Upper lobe of right lung (tissue), 1 donor: Measurements from ENCODE around the gene TGM3. TPM values are rescaled to one million over a fixed set of nuclear protein-coding genes. Genes with fewer than 3 reads are reported as not detected.

Experiments used
- ATAC-seq: fragments of 200-7000 bp; cut with Tn5 transposase; one replicate; pipeline ENCODE4 v1.9.1; 2020; ENCODE audit warnings: mild to moderate bottlenecking, moderate library complexity
- DNase-seq: peaks from one replicate; pipeline ENCODE4 v3.0.0-alpha.2; 2020
- H3K27ac ChIP-seq: fragments of 200-600 bp; one replicate; pipeline ENCODE4 v1.8.0; 2022
- H3K27me3 ChIP-seq: fragments of 200-600 bp; one replicate; pipeline ENCODE4 v1.8.0; 2022; ENCODE audit warnings: mild to moderate bottlenecking
- H3K36me3 ChIP-seq: fragments of 200-600 bp; one replicate; pipeline ENCODE4 v1.8.0; 2022
- H3K4me1 ChIP-seq: fragments of 200-600 bp; one replicate; pipeline ENCODE4 v1.8.0; 2022
- H3K4me3 ChIP-seq: fragments of 200-600 bp; one replicate; pipeline ENCODE4 v1.8.0; 2022; ENCODE audit warnings: mild to moderate bottlenecking
- H3K9me3 ChIP-seq: fragments of 200-600 bp; one replicate; pipeline ENCODE4 v1.8.0; 2022
- CTCF ChIP-seq: fragments of 200-600 bp; IDR thresholded peaks from one replicate; pipeline ENCODE4 v1.8.0; 2022; ENCODE audit warnings: antibody characterized with exemption
- intact Hi-C: fragments of 100-400 bp; cut with DNase I; formaldehyde crosslinking; loops from one replicate; pipeline ENCODE4 v1.11.0; 2022
- total RNA-seq: library from RNA; stranded (reverse); fragmentation: NEBNext Ultra II Directional; extraction: Animal tissue kit (Norgen Biotek cat#: 25700); gene quantifications from one replicate; pipeline ENCODE4 v1.2.1, GENCODE V29; 2021
- donor health status: DM: no; HTN: yes; CAD: no; lungs with severe emphysema.

The TGM3 gene
- total RNA-seq, 1 donor from 2014 or later: not detected

GRCh38 chr20:2253256-2253655 is 42.5 kb upstream of the TGM3 start:
- DNase-seq: no peak
- ATAC-seq: no peak
- no peak overlapping the region for H3K4me3 ChIP-seq
- no peaks in the 10 kb centered on the region for H3K4me1 ChIP-seq
- no peak overlapping the region for H3K27ac ChIP-seq
- intact Hi-C loops: no loop called here
- H3K9me3 ChIP-seq: no peaks in the 10 kb centered on the region
- H3K27me3 ChIP-seq: no peaks in the 10 kb centered on the region
- H3K36me3 ChIP-seq: no peaks in the 10 kb centered on the region
- TF ChIP-seq CTCF: no peak

- no peak for ATAC-seq
- no peaks in the 10 kb centered on the region for H3K27me3 ChIP-seq
- no peak for DNase-seq
- no peak for TF ChIP-seq CTCF
- no peaks in the 10 kb centered on the region for H3K4me1 ChIP-seq
- intact Hi-C loops: no loop called here
- H3K9me3 ChIP-seq: no peaks in the 10 kb centered on the region
- H3K27ac ChIP-seq: no peak overlapping the region
- H3K36me3 ChIP-seq: no peaks in the 10 kb centered on the region
- no peak overlapping the region for H3K4me3 ChIP-seq
These were observed 41.5 kb upstream of the TGM3 start for GRCh38 chr20:2254333-2254732.

GRCh38 chr20:2255926-2256531 is 39.8 kb upstream of the TGM3 start:
- no peak overlapping the region for H3K4me3 ChIP-seq
- no peaks in the 10 kb centered on the region for H3K9me3 ChIP-seq
- H3K27me3 ChIP-seq: no peaks in the 10 kb centered on the region
- H3K27ac ChIP-seq: no peak overlapping the region
- no peak for DNase-seq
- TF ChIP-seq CTCF: no peak
- no peaks in the 10 kb centered on the region for H3K4me1 ChIP-seq
- intact Hi-C loops: no loop called here
- H3K36me3 ChIP-seq: no peaks in the 10 kb centered on the region
- peak; percentile 47 for ATAC-seq

- H3K27me3 ChIP-seq: no peaks in the 10 kb centered on the region
- H3K4me3 ChIP-seq: no peak overlapping the region
- no peaks in the 10 kb centered on the region for H3K9me3 ChIP-seq
- H3K36me3 ChIP-seq: no peaks in the 10 kb centered on the region
- DNase-seq (no peak), ATAC-seq (no peak)
- no peak for TF ChIP-seq CTCF
- H3K4me1 ChIP-seq: no peaks in the 10 kb centered on the region
- intact Hi-C loops: no loop called here
- H3K27ac ChIP-seq: no peak overlapping the region
These were observed 36.1 kb upstream of the TGM3 start for GRCh38 chr20:2259731-2260130.

- no peaks in the 10 kb centered on the region for H3K4me1 ChIP-seq
- ATAC-seq (peak; percentile 33), DNase-seq (no peak)
- no peaks in the 10 kb centered on the region for H3K27me3 ChIP-seq
- no peaks in the 10 kb centered on the region for H3K36me3 ChIP-seq
- H3K27ac ChIP-seq: no peak overlapping the region
- intact Hi-C loops: no loop called here
- no peak for TF ChIP-seq CTCF
- H3K4me3 ChIP-seq: no peak overlapping the region
- no peaks in the 10 kb centered on the region for H3K9me3 ChIP-seq
These were observed 35.6 kb upstream of the TGM3 start for GRCh38 chr20:2260250-2260649.

- Histone ChIP-seq H3K4me1 (no peaks in the 10 kb centered on the region), H3K36me3 (no peaks in the 10 kb centered on the region), H3K9me3 (no peaks in the 10 kb centered on the region), H3K27ac (no peak overlapping the region), H3K4me3 (no peak overlapping the region), H3K27me3 (no peaks in the 10 kb centered on the region)
- DNase-seq (no peak), ATAC-seq (no peak)
- intact Hi-C loops: no loop called here
- no peak for TF ChIP-seq CTCF
These were observed 34.7 kb upstream of the TGM3 start for GRCh38 chr20:2261046-2261485.
